SK-N-MC (cell line): Measurements from ENCODE around the gene FHOD1.

Experiments used
- EZH2 ChIP-seq: fragments of 200-600 bp; sonication (generic); IDR thresholded peaks from one replicate; pipeline ENCODE4 v1.6.1; 2017; ENCODE audit warnings: antibody characterized with exemption
- POLR2AphosphoS5 ChIP-seq: IDR thresholded peaks from 2 replicates; pipeline ENCODE4 v1.6.1; 2012; ENCODE audit warnings: mild to moderate bottlenecking, low read depth, low read length, borderline replicate concordance

GRCh38 chr16:67283826-67284555, 36.7 kb upstream of the FHOD1 start:
- TF ChIP-seq POLR2AphosphoS5 (no peak), EZH2 (no peak)
